GM18505 (cell line): ENCODE data around the gene ANAPC10.
A peak's percentile ranks its signal among the peaks of the same experiment; 100 is the strongest.
"Not testable (repeated sequence)": the region's sequence is repeated elsewhere in the genome, so short reads cannot be mapped to it uniquely, and the experiment has no call there.

Experiments
- ATAC-seq: cut with Tn5 transposase; IDR thresholded peaks from one replicate; pipeline ENCODE4 v1.9.1; 2021; ENCODE audit not compliant: unreplicated experiment
- POLR2A ChIP-seq: IDR thresholded peaks from 4 replicates; pipeline ENCODE4 v1.6.1; 2011; ENCODE audit warnings: borderline replicate concordance; ENCODE audit not compliant: insufficient read depth, insufficient read length; ENCODE audit errors: extremely low read depth

ANAPC10 gene, protein sequence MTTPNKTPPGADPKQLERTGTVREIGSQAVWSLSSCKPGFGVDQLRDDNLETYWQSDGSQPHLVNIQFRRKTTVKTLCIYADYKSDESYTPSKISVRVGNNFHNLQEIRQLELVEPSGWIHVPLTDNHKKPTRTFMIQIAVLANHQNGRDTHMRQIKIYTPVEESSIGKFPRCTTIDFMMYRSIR

DNA sequence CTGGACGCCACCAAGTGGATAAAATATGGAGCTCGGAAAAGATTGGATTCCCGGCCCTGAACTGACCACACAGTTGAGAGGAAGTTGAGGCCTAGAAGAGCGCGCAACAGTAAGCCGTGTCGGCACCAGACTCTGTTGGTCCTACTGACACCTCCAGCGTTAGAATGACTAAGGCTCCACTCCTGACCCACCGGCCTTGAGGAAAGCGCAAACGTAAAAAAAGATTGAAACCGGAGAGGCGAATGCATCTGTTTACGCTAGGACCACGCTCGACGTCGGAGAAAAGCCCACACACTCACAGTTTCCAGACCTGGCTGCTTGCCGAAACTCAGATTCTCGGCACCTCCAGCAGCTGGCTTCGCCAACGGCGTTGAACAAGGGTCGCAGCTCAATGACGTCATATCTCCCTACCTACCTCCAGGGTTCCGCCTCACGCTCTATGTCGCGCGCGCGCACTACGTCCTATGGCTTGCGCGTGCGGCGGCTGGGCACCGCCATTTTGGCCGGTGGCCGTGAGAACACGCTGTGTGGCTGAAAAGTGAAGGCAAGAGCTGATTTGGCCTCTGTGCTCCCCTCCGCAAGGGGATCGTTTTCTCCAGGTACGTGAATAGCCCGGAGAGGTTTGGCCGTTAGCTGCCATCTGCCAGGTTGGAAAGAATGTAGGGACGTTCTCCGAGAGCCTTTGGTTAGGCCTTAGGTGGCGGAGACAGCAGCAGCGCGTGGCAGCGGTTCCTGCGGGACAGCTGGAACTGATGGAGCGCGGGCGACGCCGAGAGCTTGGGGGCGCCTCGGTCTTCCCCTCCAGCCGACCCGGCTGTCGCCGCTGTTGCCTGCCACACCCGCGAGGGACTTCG is at the start of gene ANAPC10, which contains the start of gene ABCE1:
Gene ANAPC10, minus strand, starts transcription at position 376 of the 854 bp plus-strand sequence. CDS start 2,097 bp downstream, outside the sequence.
Gene ABCE1, plus strand, starts transcription at position 491 of the 854 bp plus-strand sequence. CDS start 6,102 bp downstream, outside the sequence.
- peak; percentile 83 for ATAC-seq
- TF ChIP-seq POLR2A, result peak; percentile 86

DNA sequence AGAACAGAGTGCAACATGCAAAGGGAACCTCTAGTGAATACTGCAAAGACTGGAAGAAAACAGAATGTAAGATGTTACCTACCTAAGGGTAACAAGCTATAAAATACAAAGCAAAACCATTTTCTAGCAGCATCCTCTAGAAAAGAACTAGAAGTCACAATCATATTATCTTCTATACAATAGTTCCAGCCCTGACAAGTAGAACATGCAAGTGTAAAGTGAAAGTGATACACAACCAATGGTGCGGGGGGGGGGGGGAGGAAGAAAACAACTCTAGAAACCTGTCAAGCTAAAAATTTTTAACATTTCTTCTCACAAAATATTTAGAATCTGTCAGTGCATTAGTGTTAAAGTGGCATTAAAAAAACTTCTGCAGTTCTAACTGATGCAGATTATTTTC is 38.2 kb upstream of the ANAPC10 start:
- ATAC-seq, result not testable (repeated sequence)

DNA sequence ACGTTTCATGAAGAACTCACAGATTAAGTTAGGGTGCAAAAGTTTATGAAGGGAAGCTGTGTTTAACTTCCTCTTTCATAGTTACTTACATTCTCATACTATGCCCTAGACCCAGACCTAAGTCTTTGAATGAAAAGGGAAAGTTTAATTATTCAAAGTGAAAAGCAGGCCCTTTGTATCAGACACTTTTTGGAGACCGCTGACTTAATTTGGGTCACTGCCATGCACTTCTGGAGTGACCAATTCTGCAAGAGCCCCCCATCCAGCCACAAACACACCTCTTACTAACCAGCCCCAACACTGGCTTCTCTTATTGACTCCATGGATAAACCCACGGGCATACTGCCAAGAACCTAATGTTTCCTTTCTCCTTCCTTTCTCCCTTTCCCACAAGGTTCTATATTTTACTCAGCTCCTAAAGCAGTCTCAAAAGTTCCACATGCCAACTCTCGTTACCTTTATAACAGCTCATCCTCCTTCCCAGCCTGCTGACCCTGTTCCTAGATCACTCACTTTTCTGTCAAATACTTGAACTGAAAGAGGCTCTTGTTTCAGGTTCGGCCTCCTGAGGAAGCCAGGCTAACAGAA is 34.6 kb upstream of the ANAPC10 start:
- no peak for TF ChIP-seq POLR2A
- peak; percentile 86 for ATAC-seq

DNA sequence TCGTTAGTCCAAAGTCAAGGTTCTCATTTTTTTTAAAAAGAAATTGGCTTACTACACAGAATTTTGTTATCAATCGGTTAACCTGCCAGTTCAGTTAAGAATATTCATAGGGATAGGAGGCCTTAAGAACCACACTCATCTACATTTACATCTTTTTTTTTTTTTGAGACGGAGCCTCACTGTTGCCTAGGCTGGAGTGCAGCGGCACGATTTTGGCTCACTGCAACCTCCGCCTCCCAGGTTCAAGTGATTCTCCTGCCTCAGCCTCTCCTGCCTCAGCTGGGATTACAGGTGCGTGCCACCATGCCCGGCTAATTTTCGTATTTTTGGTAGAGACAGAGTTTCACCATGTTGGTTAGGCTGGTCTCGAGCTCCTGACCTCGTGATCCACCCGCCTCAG is 33.9 kb upstream of the ANAPC10 start:
- TF ChIP-seq POLR2A, result no peak
- ATAC-seq, result peak; percentile 1

DNA sequence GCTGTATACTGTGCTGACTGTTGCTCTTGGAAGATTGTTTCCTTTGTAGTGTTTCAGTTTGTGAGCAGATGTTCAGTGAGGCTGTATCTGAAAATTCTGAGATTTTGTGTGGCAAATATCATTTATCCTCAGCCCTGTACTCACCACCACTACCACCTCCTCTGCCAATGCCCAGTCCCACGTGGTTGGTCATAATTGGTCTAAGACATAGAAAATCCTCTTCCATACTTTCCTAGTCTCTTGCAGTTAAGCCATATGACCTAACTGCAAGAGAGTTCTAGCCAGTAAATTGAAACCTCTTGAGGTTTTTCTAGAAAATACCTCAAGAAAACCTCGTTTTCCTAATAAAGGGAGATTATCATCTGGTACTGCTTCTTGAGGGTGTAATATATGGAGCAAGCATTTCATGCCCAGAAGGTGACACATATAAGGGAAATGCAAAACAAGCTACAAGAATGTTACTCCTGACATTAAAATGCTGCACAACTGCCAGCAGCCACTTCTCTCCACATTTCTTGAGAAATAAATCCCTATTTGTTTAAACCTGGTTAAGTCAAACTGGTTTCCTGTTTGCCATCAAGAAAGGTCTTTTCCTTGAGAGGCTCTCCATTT is 32.9 kb upstream of the ANAPC10 start:
- no peak for ATAC-seq

GRCh38 chr4:145130130-145130529 is 32.1 kb upstream of the ANAPC10 start:
- no peak for ATAC-seq
- TF ChIP-seq POLR2A, result no peak

More for the DNA sequence above, 32.9 kb upstream of the ANAPC10 start:
- TF ChIP-seq POLR2A, result no peak

GRCh38 chr4:145125396-145125795 is 27.4 kb upstream of the ANAPC10 start:
- TF ChIP-seq POLR2A, result no peak

DNA sequence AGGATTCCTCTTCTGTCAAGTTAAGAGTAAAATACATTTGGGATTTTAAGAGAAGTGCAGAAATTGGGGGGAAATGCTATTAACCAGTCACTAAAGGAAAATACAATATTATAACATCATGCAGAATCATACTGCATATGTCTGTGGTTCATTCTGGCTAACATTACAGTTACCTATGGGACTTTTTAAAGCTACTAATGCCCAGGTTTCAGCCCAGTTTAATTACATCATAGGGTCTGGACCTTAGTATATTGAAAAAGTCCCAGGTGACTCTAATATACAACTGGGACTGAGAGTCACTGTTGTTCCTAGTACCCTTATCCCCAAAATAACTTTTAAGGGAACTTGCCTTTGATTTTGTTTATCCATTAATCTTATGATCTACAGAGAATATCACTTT is 10.1 kb upstream of the ANAPC10 start:
- TF ChIP-seq POLR2A, result no peak

More at GRCh38 chr4:145125396-145125795, 27.4 kb upstream of the ANAPC10 start:
- ATAC-seq, result no peak

DNA sequence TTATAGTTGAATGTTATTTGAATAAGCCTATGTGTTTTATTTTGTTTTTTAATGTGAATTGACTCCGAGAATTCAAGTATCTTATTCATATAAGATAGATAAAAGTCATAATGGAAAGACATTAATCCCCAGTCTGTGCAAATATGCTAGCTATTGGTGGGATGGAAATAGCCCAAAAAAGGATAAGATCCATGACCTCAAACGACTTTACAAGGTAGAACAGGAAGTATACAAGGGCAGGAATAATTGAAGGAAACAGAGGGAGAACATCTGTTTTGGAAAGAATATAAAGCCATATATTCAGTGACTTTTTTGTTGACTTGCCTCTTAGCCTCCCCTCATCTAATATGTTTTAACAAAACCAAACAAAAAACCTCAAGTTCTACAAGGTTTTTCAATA is 9.1 kb upstream of the ANAPC10 start:
- TF ChIP-seq POLR2A, result no peak

More for the DNA sequence above, 10.1 kb upstream of the ANAPC10 start:
- ATAC-seq, result no peak

GRCh38 chr4:145103496-145103895 is 5.5 kb upstream of the ANAPC10 start:
- no peak for TF ChIP-seq POLR2A
- ATAC-seq, result no peak

More for the DNA sequence above, 9.1 kb upstream of the ANAPC10 start:
- ATAC-seq, result no peak

DNA sequence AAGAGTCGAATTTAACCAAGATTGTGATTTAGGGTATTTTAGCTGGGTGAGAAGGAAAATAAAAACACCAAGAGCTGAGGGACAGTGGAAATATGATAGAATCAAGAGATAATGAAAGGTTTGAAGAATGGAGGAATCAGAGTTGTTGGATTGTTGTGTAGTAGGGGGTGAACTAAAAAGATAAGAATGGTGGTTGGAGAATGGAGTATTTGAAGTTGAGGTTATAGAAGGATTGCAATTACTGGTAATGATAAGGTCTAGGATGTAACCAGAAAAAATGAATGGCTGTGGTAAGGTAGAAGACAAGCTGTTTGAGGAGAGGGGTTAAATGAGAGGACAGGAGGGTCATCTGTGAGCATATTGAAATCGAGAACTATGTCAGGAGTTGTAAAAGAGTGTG is 4.6 kb upstream of the ANAPC10 start:
- no peak for TF ChIP-seq POLR2A
- no peak for ATAC-seq

GRCh38 chr4:145101091-145101490 is 3.1 kb upstream of the ANAPC10 start:
- no peak for TF ChIP-seq POLR2A
- ATAC-seq, result no peak

DNA sequence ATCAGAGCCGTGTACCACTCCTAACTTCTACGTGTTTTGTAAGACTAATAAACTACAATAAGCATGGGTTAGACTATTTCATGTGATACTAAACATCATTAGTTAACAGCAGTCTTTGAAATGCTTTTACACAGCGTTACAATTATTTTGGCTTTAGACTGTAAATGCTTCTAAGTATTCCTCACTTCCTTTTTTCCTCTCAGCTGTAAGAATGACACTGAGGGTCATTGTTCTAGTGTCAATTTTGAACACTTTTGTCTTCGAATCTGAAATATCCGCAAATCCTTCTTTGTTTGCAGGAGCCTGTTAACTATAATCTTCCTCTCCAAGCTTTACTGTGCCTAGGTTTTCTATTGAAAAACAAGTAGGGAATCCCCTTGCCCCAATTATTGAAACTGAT is 1.7 kb upstream of the ANAPC10 start:
- no peak for ATAC-seq
- TF ChIP-seq POLR2A, result no peak
